ENCODE data around the gene GALNT10. TPM values are rescaled to one million over a fixed set of nuclear protein-coding genes. Genes with fewer than 3 reads are reported as not detected.

The GALNT10 gene
- total RNA-seq, 1 donor from 2014 or later = 4.8 TPM

- Mint-ChIP-seq H3K27ac (ENCODE audit: unreplicated experiment) (no peak overlapping the region), H3K9me3 (ENCODE audit: unreplicated experiment) (no peaks in the 10 kb centered on the region), H3K36me3 (ENCODE audit: unreplicated experiment) (no peaks in the 10 kb centered on the region)
Measured at GRCh38 chr5:154275566-154275965, 85.0 kb downstream of the GALNT10 start.

GRCh38 chr5:154276261-154276972, 85.9 kb downstream of the GALNT10 start:
- Mint-ChIP-seq H3K27me3 (ENCODE audit: unreplicated experiment) (no peaks in the 10 kb centered on the region), H3K36me3 (ENCODE audit: unreplicated experiment) (no peaks in the 10 kb centered on the region), H3K9me3 (ENCODE audit: unreplicated experiment) (no peaks in the 10 kb centered on the region), H3K27ac (ENCODE audit: unreplicated experiment) (no peak overlapping the region), H3K4me3 (ENCODE audit: unreplicated experiment) (no peak overlapping the region), H3K4me1 (ENCODE audit: low read depth, unreplicated experiment) (peaks cover 5% of the 10 kb centered on the region)
- TF ChIP-seq, protein P1, sequence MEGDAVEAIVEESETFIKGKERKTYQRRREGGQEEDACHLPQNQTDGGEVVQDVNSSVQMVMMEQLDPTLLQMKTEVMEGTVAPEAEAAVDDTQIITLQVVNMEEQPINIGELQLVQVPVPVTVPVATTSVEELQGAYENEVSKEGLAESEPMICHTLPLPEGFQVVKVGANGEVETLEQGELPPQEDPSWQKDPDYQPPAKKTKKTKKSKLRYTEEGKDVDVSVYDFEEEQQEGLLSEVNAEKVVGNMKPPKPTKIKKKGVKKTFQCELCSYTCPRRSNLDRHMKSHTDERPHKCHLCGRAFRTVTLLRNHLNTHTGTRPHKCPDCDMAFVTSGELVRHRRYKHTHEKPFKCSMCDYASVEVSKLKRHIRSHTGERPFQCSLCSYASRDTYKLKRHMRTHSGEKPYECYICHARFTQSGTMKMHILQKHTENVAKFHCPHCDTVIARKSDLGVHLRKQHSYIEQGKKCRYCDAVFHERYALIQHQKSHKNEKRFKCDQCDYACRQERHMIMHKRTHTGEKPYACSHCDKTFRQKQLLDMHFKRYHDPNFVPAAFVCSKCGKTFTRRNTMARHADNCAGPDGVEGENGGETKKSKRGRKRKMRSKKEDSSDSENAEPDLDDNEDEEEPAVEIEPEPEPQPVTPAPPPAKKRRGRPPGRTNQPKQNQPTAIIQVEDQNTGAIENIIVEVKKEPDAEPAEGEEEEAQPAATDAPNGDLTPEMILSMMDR (IDR thresholded peaks at IDR 0.05; ENCODE audit: partially characterized antibody, unreplicated experiment) = no peak
- no peak for DNase-seq

More at GRCh38 chr5:154275566-154275965, 85.0 kb downstream of the GALNT10 start:
- TF ChIP-seq, protein P1 (IDR thresholded peaks at IDR 0.05; ENCODE audit: partially characterized antibody, unreplicated experiment) = no peak
- H3K4me1 Mint-ChIP-seq (ENCODE audit: low read depth, unreplicated experiment) = peaks cover 5% of the 10 kb centered on the region
- no peak for DNase-seq
- H3K27me3 Mint-ChIP-seq (ENCODE audit: unreplicated experiment) = no peaks in the 10 kb centered on the region
- no peak overlapping the region for H3K4me3 Mint-ChIP-seq (ENCODE audit: unreplicated experiment)

- no peak for DNase-seq
- no peak overlapping the region for H3K27ac Mint-ChIP-seq (ENCODE audit: unreplicated experiment)
Measured at GRCh38 chr5:154276973-154277331, 86.4 kb downstream of the GALNT10 start.

GRCh38 chr5:154277499-154277898, 87.0 kb downstream of the GALNT10 start:
- TF ChIP-seq, protein P1 (IDR thresholded peaks at IDR 0.05; ENCODE audit: partially characterized antibody, unreplicated experiment) = no peak
- Mint-ChIP-seq H3K4me1 (ENCODE audit: low read depth, unreplicated experiment) (no peaks in the 10 kb centered on the region), H3K9me3 (ENCODE audit: unreplicated experiment) (no peaks in the 10 kb centered on the region), H3K36me3 (ENCODE audit: unreplicated experiment) (no peaks in the 10 kb centered on the region), H3K4me3 (ENCODE audit: unreplicated experiment) (no peak overlapping the region), H3K27me3 (ENCODE audit: unreplicated experiment) (no peaks in the 10 kb centered on the region), H3K27ac (ENCODE audit: unreplicated experiment) (no peak overlapping the region)
- no peak for DNase-seq

More at GRCh38 chr5:154276973-154277331, 86.4 kb downstream of the GALNT10 start:
- no peaks in the 10 kb centered on the region for H3K27me3 Mint-ChIP-seq (ENCODE audit: unreplicated experiment)
- TF ChIP-seq, protein P1 (IDR thresholded peaks at IDR 0.05; ENCODE audit: partially characterized antibody, unreplicated experiment) = no peak
- H3K4me3 Mint-ChIP-seq (ENCODE audit: unreplicated experiment) = no peak overlapping the region
- H3K36me3 Mint-ChIP-seq (ENCODE audit: unreplicated experiment) = no peaks in the 10 kb centered on the region
- peaks cover 3% of the 10 kb centered on the region for H3K4me1 Mint-ChIP-seq (ENCODE audit: low read depth, unreplicated experiment)
- no peaks in the 10 kb centered on the region for H3K9me3 Mint-ChIP-seq (ENCODE audit: unreplicated experiment)

DNA sequence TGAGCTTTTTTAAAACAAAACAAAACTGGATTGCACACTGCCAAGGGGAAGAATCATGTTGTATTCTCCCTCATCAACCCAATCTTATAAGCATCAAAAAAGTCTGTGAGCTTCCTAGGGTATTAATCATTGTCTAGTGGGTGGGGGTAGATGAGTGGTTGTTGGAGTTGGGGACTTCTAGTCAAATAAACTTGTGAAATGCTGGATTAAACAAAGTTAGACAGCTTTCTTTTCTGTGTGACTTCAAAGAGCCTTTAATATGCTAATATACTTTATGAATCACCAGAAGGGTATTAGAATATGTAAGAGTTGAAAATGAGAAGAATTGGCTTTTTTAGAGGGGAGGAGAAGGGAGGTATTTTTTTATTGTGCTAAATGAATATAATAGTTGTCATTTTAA, 87.7 kb downstream of the GALNT10 start:
- no peaks in the 10 kb centered on the region for H3K4me1 Mint-ChIP-seq (ENCODE audit: low read depth, unreplicated experiment)
- TF ChIP-seq, protein P1 (IDR thresholded peaks at IDR 0.05; ENCODE audit: partially characterized antibody, unreplicated experiment) = no peak
- no peak overlapping the region for H3K27ac Mint-ChIP-seq (ENCODE audit: unreplicated experiment)
- no peak overlapping the region for H3K4me3 Mint-ChIP-seq (ENCODE audit: unreplicated experiment)
- no peaks in the 10 kb centered on the region for H3K9me3 Mint-ChIP-seq (ENCODE audit: unreplicated experiment)
- no peaks in the 10 kb centered on the region for H3K27me3 Mint-ChIP-seq (ENCODE audit: unreplicated experiment)
- no peaks in the 10 kb centered on the region for H3K36me3 Mint-ChIP-seq (ENCODE audit: unreplicated experiment)
- no peak for DNase-seq
